Temporal lobe (tissue), 1 donor: ENCODE results near the gene ZNF443. TPM values are rescaled to one million over a fixed set of nuclear protein-coding genes. Genes with fewer than 3 reads are reported as not detected.

Experiments used
- total RNA-seq: library from RNA; depleted of rRNA; stranded (reverse); fragments of >200 nt; gene quantifications from one replicate; pipeline ENCODE4 v1.2.3, GENCODE V29; 2014

ZNF443 gene
- total RNA-seq, 1 donor from 2014 or later: 11.3 TPM

Other genes starting within 250 kb of the ZNF443 start
- 17.2 TPM for gene ZNF44, start 146.1 kb downstream of the ZNF443 start, total RNA-seq
- 1.2 TPM for gene ZNF563, start 107.4 kb downstream of the ZNF443 start, total RNA-seq
- gene ZNF442, start 75.3 kb downstream of the ZNF443 start, total RNA-seq: 5.4 TPM
- gene ZNF799, start 39.8 kb downstream of the ZNF443 start, total RNA-seq: 6.4 TPM
- 24.6 TPM for gene ZNF709, start 43.8 kb upstream of the ZNF443 start, total RNA-seq
- gene ZNF564, start 110.5 kb upstream of the ZNF443 start, total RNA-seq: 21.6 TPM
- gene ZNF490, start 169.8 kb upstream of the ZNF443 start, total RNA-seq: 14.8 TPM
- gene ZNF791, start 169.9 kb upstream of the ZNF443 start, total RNA-seq: 22.4 TPM
- 11.8 TPM for gene MAN2B1, start 225.7 kb upstream of the ZNF443 start, total RNA-seq
- gene WDR83, start 225.8 kb upstream of the ZNF443 start, total RNA-seq: 9.1 TPM
- gene DHPS, start 240.9 kb upstream of the ZNF443 start, total RNA-seq: 72.8 TPM
- not detected for gene GNG14, start 247.0 kb upstream of the ZNF443 start, total RNA-seq